Stimulated activated CD8-positive, alpha-beta memory T cell treated with anti-CD3 and anti-CD28 coated beads, Interleukin-7, amount 100 ng/mL, for 1 hour (primary cell): ENCODE results near the gene MYL12B.

ENCODE experiments used
- DNase-seq, 2 donors: peaks; one replicate each; pipeline ENCODE4 v3.0.0-alpha.2; 2020; ENCODE audit warnings: low read depth in 2 of 2

Gene MYL12B

DNA sequence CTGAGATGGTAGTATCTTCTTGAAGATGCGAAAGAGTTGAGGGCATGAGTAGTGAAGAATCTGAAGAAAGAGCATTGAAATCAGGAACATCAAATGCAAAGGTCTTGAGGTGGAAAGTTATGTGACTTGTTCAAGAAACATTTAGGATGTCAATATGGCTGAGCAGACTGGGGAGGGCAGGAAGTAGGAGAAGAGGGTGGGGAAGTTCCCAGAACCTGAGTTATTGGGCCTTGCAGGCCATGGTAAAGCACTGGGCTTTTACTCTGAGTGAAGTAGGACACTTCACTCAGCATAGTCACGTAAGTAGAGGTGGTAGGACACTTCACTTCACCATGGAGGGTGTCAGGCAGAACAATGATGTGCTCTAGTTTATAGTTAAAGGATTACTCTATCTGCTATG is 26.1 kb upstream of the MYL12B start:
- DNase-seq: no peak

GRCh38 chr18:3236470-3236869 is 25.5 kb upstream of the MYL12B start:
- no peak for DNase-seq

DNA sequence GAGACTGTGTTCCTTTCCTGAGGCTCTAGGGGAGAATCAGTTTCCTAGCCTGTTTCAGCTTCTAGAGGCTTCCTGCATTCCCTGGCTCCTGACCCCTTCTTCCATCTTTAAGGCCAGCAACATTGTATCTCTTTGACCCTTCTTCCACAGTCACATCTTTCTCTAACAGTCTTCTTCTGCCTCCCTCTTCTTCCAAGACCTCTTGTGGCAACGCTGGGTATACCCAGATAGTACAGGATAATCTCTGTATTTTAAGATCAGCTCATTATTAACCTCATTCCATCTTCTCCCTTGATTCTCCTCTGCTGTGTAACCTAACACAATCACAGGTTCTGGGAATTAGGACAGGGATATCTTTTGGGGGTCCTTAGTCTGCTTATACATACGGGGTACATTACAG is 23.2 kb upstream of the MYL12B start:
- DNase-seq: no peak

DNA sequence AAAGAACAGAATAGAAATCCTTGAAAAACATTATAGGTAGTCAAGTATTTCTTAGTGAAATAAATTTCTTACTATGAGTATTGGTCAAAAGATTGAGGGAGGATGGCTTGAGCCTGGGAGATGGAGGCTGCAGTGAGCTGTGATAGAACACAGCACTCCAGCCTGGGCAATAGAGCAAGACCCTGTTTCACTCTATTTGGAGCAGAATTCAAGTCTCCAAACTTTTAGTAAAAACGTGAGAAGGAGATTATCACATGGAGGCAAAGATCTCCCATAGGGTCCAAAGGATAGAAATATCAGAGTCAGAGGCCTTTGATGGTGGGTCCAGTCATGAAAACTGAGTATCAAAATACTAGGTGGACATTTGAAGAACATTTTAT is 16.8 kb upstream of the MYL12B start:
- no peak for DNase-seq

DNA sequence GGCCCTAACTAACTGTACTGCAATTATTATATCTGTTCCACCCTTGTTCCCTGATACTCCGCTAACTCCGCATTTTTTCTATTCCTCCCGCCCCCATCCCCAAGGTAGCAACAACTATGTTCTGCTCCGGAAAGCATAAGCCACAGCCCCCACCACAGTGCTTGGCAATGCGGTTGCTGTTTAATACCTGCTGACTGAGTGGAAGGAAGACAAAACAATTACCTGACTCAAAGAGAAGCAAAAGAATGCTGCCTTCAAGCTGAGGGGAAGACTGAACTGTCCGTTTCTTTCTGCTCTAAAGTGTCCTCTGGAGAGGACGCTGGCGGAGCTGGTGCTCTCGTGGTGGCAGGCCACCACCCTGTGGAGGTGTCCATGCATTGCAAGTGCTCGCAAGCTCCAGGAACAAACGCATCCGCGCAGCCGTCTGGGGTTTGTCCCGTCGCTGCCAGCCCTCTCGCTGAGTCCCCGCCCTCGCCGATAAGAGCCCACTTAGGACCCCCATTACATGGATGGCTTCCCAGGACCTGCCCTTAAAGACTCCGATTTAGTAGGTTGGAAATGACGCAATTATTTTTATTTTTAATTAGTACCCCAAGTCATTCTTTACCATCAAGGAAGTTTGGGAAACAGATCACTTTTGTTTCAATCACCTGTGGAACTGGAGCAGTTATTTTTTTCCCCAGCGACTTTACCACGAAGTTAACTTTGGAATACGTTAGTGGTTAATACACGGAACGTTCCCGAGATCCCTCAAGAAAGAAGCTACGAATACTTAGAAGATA is 15.9 kb upstream of the MYL12B start:
- DNase-seq: peak; percentile 51 to 57

GRCh38 chr18:3246635-3247239 is 15.2 kb upstream of the MYL12B start:
- DNase-seq: no peak

DNA sequence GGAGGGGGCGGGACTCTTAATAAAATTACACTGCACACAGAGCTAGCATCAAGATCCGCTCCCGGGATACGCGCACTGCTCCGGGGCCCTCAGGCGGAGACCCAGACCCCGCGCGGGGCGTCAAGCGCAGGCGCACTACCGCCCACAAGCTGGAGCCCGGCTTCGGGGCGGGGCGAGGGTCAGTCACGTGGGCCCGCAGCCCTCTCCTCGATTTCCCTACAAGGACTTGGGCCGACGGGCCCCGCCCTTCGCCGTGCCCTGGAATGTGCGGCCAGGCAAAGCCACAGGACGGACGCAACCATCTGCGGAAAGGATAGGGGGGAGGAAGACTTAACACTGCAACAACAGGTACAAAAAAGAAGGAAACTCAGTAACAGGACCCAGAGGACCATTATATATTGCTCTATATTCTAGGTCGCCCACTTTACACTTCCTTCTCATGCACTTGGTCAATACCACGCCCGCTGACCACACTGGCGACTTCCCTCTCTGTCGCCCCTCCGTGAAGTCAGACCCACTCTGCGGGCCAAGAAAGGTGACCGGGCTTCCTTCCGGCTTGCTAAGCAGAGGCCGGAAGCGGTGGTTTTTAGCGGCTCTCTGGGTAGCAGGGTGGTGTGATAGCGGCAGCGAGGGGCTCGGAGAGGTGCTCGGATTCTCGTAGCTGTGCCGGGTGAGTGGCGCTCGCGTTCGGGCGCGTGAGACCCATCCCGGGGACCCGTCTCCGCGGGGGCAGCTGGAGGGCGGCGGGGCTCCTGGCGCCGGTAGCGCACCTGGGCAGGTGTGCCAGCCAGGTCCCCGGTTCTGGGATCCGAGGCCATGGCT is 14.5 kb upstream of the MYL12B start, which contains the start of gene MYL12A:
Gene MYL12A, plus strand, starts transcription at position 562 of the 822 bp plus-strand sequence. CDS start 5,447 bp downstream, outside the sequence.
- peak; percentile 75 to 77 for DNase-seq

DNA sequence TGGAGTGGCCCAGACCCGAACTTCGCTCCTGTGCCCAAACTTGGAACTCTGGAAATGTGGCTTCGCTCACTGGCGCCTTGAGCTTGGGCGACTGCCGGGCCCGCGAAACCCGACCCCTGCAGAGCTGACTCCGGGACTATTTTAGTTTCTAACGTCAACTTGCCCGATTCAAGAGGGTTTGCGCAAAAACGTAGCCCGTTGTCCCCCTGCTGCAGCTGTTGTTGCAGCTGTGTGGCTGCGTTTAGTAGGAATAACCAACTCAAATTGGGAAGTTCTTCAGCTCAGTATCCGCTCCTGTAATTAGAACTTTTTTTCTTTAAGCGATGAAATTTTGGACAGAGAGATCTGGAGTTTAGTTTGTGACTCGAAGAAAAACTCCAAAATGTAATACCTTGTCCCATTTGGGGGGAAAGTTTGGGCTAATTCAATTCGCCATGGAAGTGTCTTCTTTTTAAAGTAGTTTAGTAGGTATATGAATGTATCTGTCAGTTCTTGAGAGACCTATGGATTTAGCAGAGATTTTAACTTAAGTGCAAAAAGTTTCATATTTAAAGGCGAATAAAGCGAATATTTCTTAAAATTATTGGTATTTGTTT is 13.8 kb upstream of the MYL12B start:
- no peak for DNase-seq

GRCh38 chr18:3248658-3249359 is 13.1 kb upstream of the MYL12B start:
- no peak for DNase-seq

- no peak for DNase-seq
Measured at GRCh38 chr18:3250237-3251107, 11.5 kb upstream of the MYL12B start.

GRCh38 chr18:3251249-3251962 is 10.5 kb upstream of the MYL12B start:
- no peak for DNase-seq

DNA sequence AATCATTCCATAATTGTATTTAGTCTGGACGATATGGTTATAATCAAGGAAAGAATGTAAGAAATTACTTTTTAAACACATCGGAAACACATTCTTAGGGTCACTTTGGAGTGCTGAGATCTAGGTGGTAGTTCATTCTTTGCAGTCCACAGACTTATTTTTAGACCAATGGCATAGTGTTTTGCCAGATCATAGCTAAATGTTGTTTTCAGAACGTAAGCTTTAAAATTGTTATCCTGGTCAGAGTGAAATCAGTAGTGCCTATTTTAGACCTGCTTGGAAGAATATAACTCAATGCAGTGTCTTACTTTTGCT is 10.0 kb upstream of the MYL12B start:
- DNase-seq: no peak

DNA sequence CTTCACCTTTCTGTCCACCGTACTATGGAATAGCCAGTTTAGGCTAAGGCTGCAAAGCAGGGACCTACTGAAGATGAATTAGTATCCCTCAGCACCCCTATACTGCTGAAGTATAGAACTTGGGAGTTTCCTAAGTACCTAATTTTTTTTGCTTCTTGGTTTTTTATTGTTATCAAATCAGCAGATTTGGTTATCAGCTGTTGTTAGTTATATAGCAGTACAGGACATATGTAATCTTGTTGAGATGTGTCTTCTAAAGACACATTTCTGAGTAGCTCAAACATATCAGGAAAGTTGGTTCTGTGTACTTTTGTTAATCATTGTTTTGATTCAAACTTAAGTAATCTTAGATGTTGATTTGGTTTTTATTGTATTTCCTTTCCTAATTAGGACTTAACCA is 9.1 kb upstream of the MYL12B start:
- DNase-seq: no peak

- no peak for DNase-seq
Measured at GRCh38 chr18:3254725-3255124, 7.2 kb upstream of the MYL12B start.

DNA sequence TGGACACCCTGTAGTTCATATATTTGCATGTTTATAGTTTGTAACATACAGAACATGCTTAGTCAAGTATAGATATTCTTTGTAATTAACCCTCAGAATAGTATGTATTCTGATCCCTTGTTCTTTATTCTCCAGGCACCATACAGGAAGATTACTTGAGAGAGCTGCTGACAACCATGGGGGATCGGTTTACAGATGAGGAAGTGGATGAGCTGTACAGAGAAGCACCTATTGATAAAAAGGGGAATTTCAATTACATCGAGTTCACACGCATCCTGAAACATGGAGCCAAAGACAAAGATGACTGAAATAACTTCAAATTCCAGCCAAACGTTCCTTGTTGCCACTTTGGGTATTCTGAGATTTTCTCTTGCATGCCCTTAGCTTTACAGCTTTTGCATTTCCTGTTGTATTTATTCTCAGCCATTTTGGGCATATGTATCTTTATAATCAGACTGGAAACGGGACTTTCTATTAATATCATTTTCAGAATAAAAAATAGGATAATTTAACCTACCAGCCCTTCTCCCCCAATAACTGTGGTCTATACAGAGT is 6.2 kb upstream of the MYL12B start:
- no peak for DNase-seq

- DNase-seq: no peak
Measured at GRCh38 chr18:3256693-3257626, 5.0 kb upstream of the MYL12B start.

GRCh38 chr18:3257627-3258120 is 4.3 kb upstream of the MYL12B start:
- DNase-seq: no peak

DNA sequence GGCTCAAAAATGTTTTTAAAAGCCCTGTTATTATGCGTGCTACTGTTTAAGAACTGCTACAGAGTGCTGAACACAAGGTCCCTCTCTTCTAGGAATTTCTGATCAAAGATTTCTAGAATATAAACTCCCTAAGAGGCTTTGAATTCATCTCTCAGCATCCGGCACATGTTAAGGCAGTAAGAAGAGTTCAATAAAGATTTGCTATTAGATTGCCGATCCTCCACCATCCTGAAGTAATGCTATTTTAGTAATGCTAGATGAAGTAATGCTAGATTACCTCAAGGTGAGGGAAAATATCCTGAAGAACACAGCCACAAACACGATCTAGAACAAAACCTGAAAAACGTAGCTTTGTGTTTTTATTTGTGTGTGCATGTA is 949 bp upstream of the MYL12B start:
- no peak for DNase-seq
